ENCODE results near the gene BANK1. TPM values are rescaled to one million over a fixed set of nuclear protein-coding genes. Genes with fewer than 3 reads are reported as not detected.

The BANK1 gene
- total RNA-seq, 4 donors from 2014 or later = 0.20 to 22.4 (median 9.4) TPM

- no peak overlapping the region for H3K27ac ChIP-seq
- WGBS, 2 donors (ENCODE audit: low coverage in 1 of 2) = 96 to 100% methylated on average over 1 to 2 of the region's 2 CpGs
- H3K4me3 ChIP-seq = no peak overlapping the region
- intact Hi-C loops (cut with DNase I; ENCODE audit: low total_unique reads) = no loop called here
- H3K4me1 ChIP-seq = no peaks in the 10 kb centered on the region
- H3K9me3 ChIP-seq = no peaks in the 10 kb centered on the region
- H3K36me3 ChIP-seq = no peaks in the 10 kb centered on the region
- no peak for TF ChIP-seq POLR2A (IDR thresholded peaks at IDR 0.05)
- TF ChIP-seq EP300 (IDR thresholded peaks at IDR 0.05; ENCODE audit: low read depth) = no peak
- TF ChIP-seq POLR2AphosphoS5 (IDR thresholded peaks at IDR 0.05) = no peak
- no peak for TF ChIP-seq CTCF (IDR thresholded peaks at IDR 0.05)
- in situ Hi-C loops (cut with MboI; ENCODE audit: low pct_ligation_motif_present in 1 of 4, low pct_unique_long_range_greater_than_20kb in 1 of 4, low sequenced_read_pairs in 3 of 4) = no loop called here
- H3K27me3 ChIP-seq = no peaks in the 10 kb centered on the region
- DNase-seq = no peak
Observed at GRCh38 chr4:101864660-101865059, 74.1 kb downstream of the BANK1 start.

- Histone ChIP-seq H3K36me3 (no peaks in the 10 kb centered on the region), H3K27ac (no peak overlapping the region), H3K9me3 (no peaks in the 10 kb centered on the region), H3K4me1 (no peaks in the 10 kb centered on the region), H3K4me3 (no peak overlapping the region), H3K27me3 (no peaks in the 10 kb centered on the region)
- intact Hi-C loops (cut with DNase I; ENCODE audit: low total_unique reads) = no loop called here
- WGBS, 2 donors (ENCODE audit: low coverage in 1 of 2) = 33 to 41% methylated on average over 2 to 3 of the region's 3 CpGs
- DNase-seq = no peak
- in situ Hi-C loops (cut with MboI; ENCODE audit: low pct_ligation_motif_present in 1 of 4, low pct_unique_long_range_greater_than_20kb in 1 of 4, low sequenced_read_pairs in 3 of 4) = no loop called here
- TF ChIP-seq POLR2A (IDR thresholded peaks at IDR 0.05) = no peak
- TF ChIP-seq POLR2AphosphoS5 (IDR thresholded peaks at IDR 0.05) = no peak
- no peak for TF ChIP-seq EP300 (IDR thresholded peaks at IDR 0.05; ENCODE audit: low read depth)
- TF ChIP-seq CTCF (IDR thresholded peaks at IDR 0.05) = no peak
Observed at GRCh38 chr4:101865501-101866062, 75.1 kb downstream of the BANK1 start.

- Histone ChIP-seq H3K4me3 (no peak overlapping the region), H3K36me3 (no peaks in the 10 kb centered on the region), H3K4me1 (no peaks in the 10 kb centered on the region), H3K27ac (no peak overlapping the region), H3K27me3 (no peaks in the 10 kb centered on the region), H3K9me3 (no peaks in the 10 kb centered on the region)
- DNase-seq = no peak
- in situ Hi-C loops (cut with MboI; ENCODE audit: low pct_ligation_motif_present in 1 of 4, low pct_unique_long_range_greater_than_20kb in 1 of 4, low sequenced_read_pairs in 3 of 4) = no loop called here
- TF ChIP-seq POLR2A (IDR thresholded peaks at IDR 0.05) = no peak
- TF ChIP-seq EP300 (IDR thresholded peaks at IDR 0.05; ENCODE audit: low read depth) = no peak
- no peak for TF ChIP-seq CTCF (IDR thresholded peaks at IDR 0.05)
- no peak for TF ChIP-seq POLR2AphosphoS5 (IDR thresholded peaks at IDR 0.05)
- intact Hi-C loops (cut with DNase I; ENCODE audit: low total_unique reads) = no loop called here
- WGBS, 2 donors (ENCODE audit: low coverage in 1 of 2) = 54 to 67% methylated on average over 1 of the region's 1 CpG
Observed at GRCh38 chr4:101870874-101871273, 80.3 kb downstream of the BANK1 start.

- no peak overlapping the region for H3K4me3 ChIP-seq
- H3K27me3 ChIP-seq = no peaks in the 10 kb centered on the region
- TF ChIP-seq EP300 (IDR thresholded peaks at IDR 0.05; ENCODE audit: low read depth) (no peak), POLR2A (IDR thresholded peaks at IDR 0.05) (no peak), POLR2AphosphoS5 (IDR thresholded peaks at IDR 0.05) (no peak)
- no peaks in the 10 kb centered on the region for H3K9me3 ChIP-seq
- no peaks in the 10 kb centered on the region for H3K36me3 ChIP-seq
- in situ Hi-C loops (cut with MboI; ENCODE audit: low pct_ligation_motif_present in 1 of 4, low pct_unique_long_range_greater_than_20kb in 1 of 4, low sequenced_read_pairs in 3 of 4) (no loop called here), intact Hi-C loops (cut with DNase I; ENCODE audit: low total_unique reads) (no loop called here)
- H3K4me1 ChIP-seq = no peaks in the 10 kb centered on the region
- DNase-seq = no peak
- H3K27ac ChIP-seq = no peak overlapping the region
- WGBS, 2 donors (ENCODE audit: low coverage in 1 of 2) = 58 to 69% methylated on average over 2 of the region's 2 CpGs
Observed at GRCh38 chr4:101871962-101872676, 81.6 kb downstream of the BANK1 start.

Measured in transverse colon (tissue), 4 donors.